ENCODE results near the gene OTX2.

OTX2 gene

GRCh38 chr14:56807386-56808109 is 2.7 kb downstream of the OTX2 start:
- H3K4me3 ChIP-seq (ENCODE audit: low read depth, low read length), result no peak overlapping the region
- TF ChIP-seq, protein P1, sequence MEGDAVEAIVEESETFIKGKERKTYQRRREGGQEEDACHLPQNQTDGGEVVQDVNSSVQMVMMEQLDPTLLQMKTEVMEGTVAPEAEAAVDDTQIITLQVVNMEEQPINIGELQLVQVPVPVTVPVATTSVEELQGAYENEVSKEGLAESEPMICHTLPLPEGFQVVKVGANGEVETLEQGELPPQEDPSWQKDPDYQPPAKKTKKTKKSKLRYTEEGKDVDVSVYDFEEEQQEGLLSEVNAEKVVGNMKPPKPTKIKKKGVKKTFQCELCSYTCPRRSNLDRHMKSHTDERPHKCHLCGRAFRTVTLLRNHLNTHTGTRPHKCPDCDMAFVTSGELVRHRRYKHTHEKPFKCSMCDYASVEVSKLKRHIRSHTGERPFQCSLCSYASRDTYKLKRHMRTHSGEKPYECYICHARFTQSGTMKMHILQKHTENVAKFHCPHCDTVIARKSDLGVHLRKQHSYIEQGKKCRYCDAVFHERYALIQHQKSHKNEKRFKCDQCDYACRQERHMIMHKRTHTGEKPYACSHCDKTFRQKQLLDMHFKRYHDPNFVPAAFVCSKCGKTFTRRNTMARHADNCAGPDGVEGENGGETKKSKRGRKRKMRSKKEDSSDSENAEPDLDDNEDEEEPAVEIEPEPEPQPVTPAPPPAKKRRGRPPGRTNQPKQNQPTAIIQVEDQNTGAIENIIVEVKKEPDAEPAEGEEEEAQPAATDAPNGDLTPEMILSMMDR (IDR thresholded peaks at IDR 0.05; ENCODE audit: low read depth, low read length), result no peak

- no peak overlapping the region for H3K4me3 ChIP-seq (ENCODE audit: low read depth, low read length)
These were observed 3.5 kb downstream of the OTX2 start for GRCh38 chr14:56806760-56807159.

GRCh38 chr14:56805992-56806727 is 4.1 kb downstream of the OTX2 start:
- TF ChIP-seq, protein P1 (IDR thresholded peaks at IDR 0.05; ENCODE audit: low read depth, low read length), result no peak
- H3K4me3 ChIP-seq (ENCODE audit: low read depth, low read length), result no peak overlapping the region

More at GRCh38 chr14:56806760-56807159, 3.5 kb downstream of the OTX2 start:
- TF ChIP-seq, protein P1 (IDR thresholded peaks at IDR 0.05; ENCODE audit: low read depth, low read length), result no peak

DNA sequence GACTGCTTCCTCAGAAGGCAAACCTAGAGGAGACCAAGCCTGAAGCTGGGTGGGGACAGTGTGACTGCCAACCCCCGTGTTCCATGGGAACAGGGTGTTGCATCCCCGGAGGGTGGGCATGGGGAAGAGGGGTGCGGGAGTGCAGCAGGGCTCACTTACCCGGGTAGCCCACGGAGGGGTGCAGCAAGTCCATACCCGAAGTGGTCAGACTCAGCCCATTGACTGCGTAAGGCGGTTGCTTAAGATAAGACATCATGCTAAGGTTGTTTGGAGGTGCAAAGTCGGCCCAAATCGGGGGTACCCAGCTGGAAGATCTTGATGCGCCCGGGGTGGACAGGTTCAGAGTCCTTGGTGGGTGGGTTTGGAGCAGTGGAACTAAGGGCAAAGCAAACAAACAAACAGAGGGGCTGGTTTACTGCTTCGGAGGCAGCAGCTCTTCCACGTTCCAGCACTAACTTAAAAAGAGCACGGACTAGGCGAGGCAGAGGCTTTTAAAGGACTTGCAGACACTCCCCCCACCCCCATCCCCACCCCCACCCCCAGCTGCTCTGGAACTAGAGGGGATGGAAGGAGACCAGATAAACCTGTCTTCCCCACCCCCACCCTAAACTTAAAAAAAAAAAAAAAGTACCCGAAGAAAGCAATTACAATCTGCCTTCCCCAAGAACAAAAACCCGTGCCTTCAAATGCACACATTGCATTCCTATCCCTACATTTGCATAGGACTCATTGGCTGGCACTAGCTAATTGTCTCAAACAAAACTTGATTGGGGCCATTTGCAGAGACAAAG is 4.9 kb downstream of the OTX2 start:
- H3K4me3 ChIP-seq (ENCODE audit: low read depth, low read length), result no peak overlapping the region
- TF ChIP-seq, protein P1 (IDR thresholded peaks at IDR 0.05; ENCODE audit: low read depth, low read length), result no peak

- TF ChIP-seq, protein P1 (IDR thresholded peaks at IDR 0.05; ENCODE audit: low read depth, low read length), result no peak
- no peak overlapping the region for H3K4me3 ChIP-seq (ENCODE audit: low read depth, low read length)
These were observed 6.3 kb downstream of the OTX2 start for GRCh38 chr14:56803816-56804535.

DNA sequence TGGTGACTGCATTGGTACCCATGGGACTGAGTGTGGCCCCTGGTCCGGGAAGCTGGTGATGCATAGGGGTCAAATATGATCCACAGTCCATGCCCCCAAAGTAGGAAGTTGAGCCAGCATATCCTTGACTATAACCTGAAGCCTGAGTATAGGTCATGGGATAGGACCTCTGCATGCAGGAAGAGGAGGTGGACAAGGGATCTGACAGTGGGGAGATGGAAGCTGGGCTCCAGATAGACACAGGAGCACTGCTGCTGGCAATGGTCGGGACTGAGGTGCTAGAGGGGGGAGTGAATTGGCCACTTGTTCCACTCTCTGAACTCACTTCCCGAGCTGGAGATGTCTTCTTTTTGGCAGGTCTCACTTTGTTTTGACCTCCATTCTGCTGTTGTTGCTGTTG is 8.4 kb downstream of the OTX2 start:
- no peak overlapping the region for H3K4me3 ChIP-seq (ENCODE audit: low read depth, low read length)
- TF ChIP-seq, protein P1 (IDR thresholded peaks at IDR 0.05; ENCODE audit: low read depth, low read length), result no peak
